SU-DHL-6 (cell line): ENCODE measurements around the gene IFT43.

Experiments
- CTCF ChIP-seq: fragments of 200-600 bp; sonication (generic); IDR thresholded peaks from one replicate; pipeline ENCODE4 v1.5.1; 2017; ENCODE audit warnings: antibody characterized with exemption, mild to moderate bottlenecking, low read length, moderate library complexity; ENCODE audit not compliant: insufficient read depth, poor library complexity, severe bottlenecking
- EZH2phosphoT487 ChIP-seq: fragments of 200-600 bp; sonication (generic), shearing (Covaris generic); conservative IDR thresholded peaks from 2 replicates; pipeline ENCODE4 v1.6.1; 2018; ENCODE audit warnings: mild to moderate bottlenecking, antibody characterized with exemption, low read length, moderate library complexity, mixed read lengths

- TF ChIP-seq CTCF (no peak), EZH2phosphoT487 (no peak)
These were observed 113.5 kb downstream of the IFT43 start for GRCh38 chr14:76098916-76099675.
